Measurements from ENCODE around the gene UGCG.

GRCh38 chr9:111916234-111916645, 19.6 kb downstream of the UGCG start:
- no peak for TF ChIP-seq CTCF (IDR thresholded peaks at IDR 0.05)
- TF ChIP-seq POLR2A (IDR thresholded peaks at IDR 0.05): no peak
